Measurements from ENCODE around the gene TMEM98.

The TMEM98 gene

GRCh38 chr17:32927724-32928585 is at the start of gene TMEM98:
TSS of gene TMEM98 (plus strand) at chr17:32928153. CDS start at chr17:32931529, 3,376 bp downstream.
- H3K4me3 ChIP-seq (ENCODE audit: low read depth in 1 of 2, low read length in 2 of 2): no peak within 1 kb of the TSS
- H4K20me1 ChIP-seq (ENCODE audit: insufficient read depth, low read length): no peaks in the 10 kb centered on the region
- H3K4me2 ChIP-seq (ENCODE audit: insufficient read depth, low read length): no peak within 1 kb of the TSS
- no peak within 1 kb of the TSS for H2AFZ ChIP-seq (ENCODE audit: low read depth, low read length)
- H3K36me3 ChIP-seq (ENCODE audit: insufficient read depth, low read length): no peaks in the 10 kb centered on the region
- no peak within 1 kb of the TSS for H3K27ac ChIP-seq (ENCODE audit: low read length)
- no peak for TF ChIP-seq EZH2 (IDR thresholded peaks at IDR 0.05; ENCODE audit: borderline replicate concordance, low read depth, low read length, severe bottlenecking)
- TF ChIP-seq CTCF (IDR thresholded peaks at IDR 0.05; ENCODE audit: borderline replicate concordance, extremely low read depth, low read length, poor library complexity, severe bottlenecking): no peak
- H3K79me2 ChIP-seq (ENCODE audit: insufficient read depth, low read length): no peaks in the 10 kb centered on the region
- H3K4me1 ChIP-seq (ENCODE audit: insufficient read depth, low read length): no peaks in the 10 kb centered on the region
- peaks cover 6% of the 10 kb centered on the region for H3K27me3 ChIP-seq (ENCODE audit: insufficient read depth, low read length, poor library complexity)
- H3K9ac ChIP-seq (ENCODE audit: low read depth, low read length): no peak within 1 kb of the TSS
- ATAC-seq (ENCODE audit: insufficient read depth, low read depth) (no peak), DNase-seq (no peak)
- no peaks in the 10 kb centered on the region for H3K9me3 ChIP-seq (ENCODE audit: insufficient read depth, low read length, severe bottlenecking)

- H4K20me1 ChIP-seq (ENCODE audit: insufficient read depth, low read length): no peaks in the 10 kb centered on the region
- no peak for ATAC-seq (ENCODE audit: insufficient read depth, low read depth)
- TF ChIP-seq EZH2 (IDR thresholded peaks at IDR 0.05; ENCODE audit: borderline replicate concordance, low read depth, low read length, severe bottlenecking): no peak
- TF ChIP-seq CTCF (IDR thresholded peaks at IDR 0.05; ENCODE audit: borderline replicate concordance, extremely low read depth, low read length, poor library complexity, severe bottlenecking): no peak
- no peak overlapping the region for H3K9ac ChIP-seq (ENCODE audit: low read depth, low read length)
- H3K27ac ChIP-seq (ENCODE audit: low read length): no peak overlapping the region
- H3K4me2 ChIP-seq (ENCODE audit: insufficient read depth, low read length): no peak overlapping the region
- no peaks in the 10 kb centered on the region for H3K36me3 ChIP-seq (ENCODE audit: insufficient read depth, low read length)
- no peaks in the 10 kb centered on the region for H3K4me1 ChIP-seq (ENCODE audit: insufficient read depth, low read length)
- H3K79me2 ChIP-seq (ENCODE audit: insufficient read depth, low read length): no peaks in the 10 kb centered on the region
- peaks cover 20% of the 10 kb centered on the region for H3K27me3 ChIP-seq (ENCODE audit: insufficient read depth, low read length, poor library complexity)
- no peak for DNase-seq
- no peaks in the 10 kb centered on the region for H3K9me3 ChIP-seq (ENCODE audit: insufficient read depth, low read length, severe bottlenecking)
- no peak overlapping the region for H3K4me3 ChIP-seq (ENCODE audit: low read depth in 1 of 2, low read length in 2 of 2)
- H2AFZ ChIP-seq (ENCODE audit: low read depth, low read length): no peak overlapping the region
Measured at GRCh38 chr17:32878211-32878610, 49.7 kb upstream of the TMEM98 start.

- ATAC-seq (ENCODE audit: insufficient read depth, low read depth): no peak
- Histone ChIP-seq H3K4me1 (ENCODE audit: insufficient read depth, low read length) (no peaks in the 10 kb centered on the region), H2AFZ (ENCODE audit: low read depth, low read length) (no peak overlapping the region)
Measured at GRCh38 chr17:32879134-32879533, 48.8 kb upstream of the TMEM98 start.

More at GRCh38 chr17:32879134-32879533, 48.8 kb upstream of the TMEM98 start:
- Histone ChIP-seq H3K79me2 (ENCODE audit: insufficient read depth, low read length) (no peaks in the 10 kb centered on the region), H3K4me2 (ENCODE audit: insufficient read depth, low read length) (no peak overlapping the region), H3K27ac (ENCODE audit: low read length) (no peak overlapping the region), H3K36me3 (ENCODE audit: insufficient read depth, low read length) (no peaks in the 10 kb centered on the region), H3K9ac (ENCODE audit: low read depth, low read length) (no peak overlapping the region), H3K4me3 (ENCODE audit: low read depth in 1 of 2, low read length in 2 of 2) (no peak overlapping the region), H3K27me3 (ENCODE audit: insufficient read depth, low read length, poor library complexity) (peaks cover 15% of the 10 kb centered on the region), H4K20me1 (ENCODE audit: insufficient read depth, low read length) (no peaks in the 10 kb centered on the region), H3K9me3 (ENCODE audit: insufficient read depth, low read length, severe bottlenecking) (no peaks in the 10 kb centered on the region)
- no peak for DNase-seq
- no peak for TF ChIP-seq EZH2 (IDR thresholded peaks at IDR 0.05; ENCODE audit: borderline replicate concordance, low read depth, low read length, severe bottlenecking)
- no peak for TF ChIP-seq CTCF (IDR thresholded peaks at IDR 0.05; ENCODE audit: borderline replicate concordance, extremely low read depth, low read length, poor library complexity, severe bottlenecking)

Measured in DND-41 (cell line).